Glutamatergic neuron (in vitro differentiated cells): ENCODE measurements around the gene TEX52. TPM values are rescaled to one million over a fixed set of nuclear protein-coding genes. Genes with fewer than 3 reads are reported as not detected.

Experiments
- DNase-seq: peaks from one replicate; pipeline ENCODE4 v3.0.0; 2022
- H3K27ac Mint-ChIP-seq: one replicate; pipeline ENCODE4 v1.8.0; 2020; ENCODE audit warnings: mild to moderate bottlenecking, mixed read lengths, inconsistent platforms; ENCODE audit not compliant: unreplicated experiment
- H3K27me3 Mint-ChIP-seq: one replicate; pipeline ENCODE4 v1.8.0; 2020; ENCODE audit warnings: mild to moderate bottlenecking, moderate library complexity, mixed read lengths, inconsistent platforms; ENCODE audit not compliant: unreplicated experiment
- H3K36me3 Mint-ChIP-seq: one replicate; pipeline ENCODE4 v1.8.0; 2020; ENCODE audit warnings: mild to moderate bottlenecking, mixed read lengths, inconsistent platforms; ENCODE audit not compliant: unreplicated experiment
- H3K4me1 Mint-ChIP-seq: one replicate; pipeline ENCODE4 v1.8.0; 2020; ENCODE audit warnings: mild to moderate bottlenecking, low read depth, mixed read lengths, inconsistent platforms; ENCODE audit not compliant: unreplicated experiment
- H3K4me3 Mint-ChIP-seq: one replicate; pipeline ENCODE4 v1.8.0; 2020; ENCODE audit warnings: mild to moderate bottlenecking, mixed read lengths, inconsistent platforms; ENCODE audit not compliant: unreplicated experiment
- H3K9me3 Mint-ChIP-seq: one replicate; pipeline ENCODE4 v1.8.0; 2020; ENCODE audit warnings: mild to moderate bottlenecking, moderate library complexity, mixed read lengths, inconsistent platforms; ENCODE audit not compliant: unreplicated experiment
- total RNA-seq: library from RNA; stranded (reverse); fragmentation: NEBNext Ultra II Directional; extraction: Animal tissue kit (Norgen Biotek cat#: 25700); gene quantifications from one replicate; pipeline ENCODE4 v1.2.1, GENCODE V29; 2021; ENCODE audit not compliant: unreplicated experiment
- TF ChIP-seq, protein P1 (sequence below): fragments of 200-600 bp; sonication (generic); IDR thresholded peaks from one replicate; pipeline ENCODE4 v1.5.0; 2021; ENCODE audit not compliant: partially characterized antibody, unreplicated experiment

TEX52 gene
- total RNA-seq, 1 donor from 2014 or later, result not detected

DNA sequence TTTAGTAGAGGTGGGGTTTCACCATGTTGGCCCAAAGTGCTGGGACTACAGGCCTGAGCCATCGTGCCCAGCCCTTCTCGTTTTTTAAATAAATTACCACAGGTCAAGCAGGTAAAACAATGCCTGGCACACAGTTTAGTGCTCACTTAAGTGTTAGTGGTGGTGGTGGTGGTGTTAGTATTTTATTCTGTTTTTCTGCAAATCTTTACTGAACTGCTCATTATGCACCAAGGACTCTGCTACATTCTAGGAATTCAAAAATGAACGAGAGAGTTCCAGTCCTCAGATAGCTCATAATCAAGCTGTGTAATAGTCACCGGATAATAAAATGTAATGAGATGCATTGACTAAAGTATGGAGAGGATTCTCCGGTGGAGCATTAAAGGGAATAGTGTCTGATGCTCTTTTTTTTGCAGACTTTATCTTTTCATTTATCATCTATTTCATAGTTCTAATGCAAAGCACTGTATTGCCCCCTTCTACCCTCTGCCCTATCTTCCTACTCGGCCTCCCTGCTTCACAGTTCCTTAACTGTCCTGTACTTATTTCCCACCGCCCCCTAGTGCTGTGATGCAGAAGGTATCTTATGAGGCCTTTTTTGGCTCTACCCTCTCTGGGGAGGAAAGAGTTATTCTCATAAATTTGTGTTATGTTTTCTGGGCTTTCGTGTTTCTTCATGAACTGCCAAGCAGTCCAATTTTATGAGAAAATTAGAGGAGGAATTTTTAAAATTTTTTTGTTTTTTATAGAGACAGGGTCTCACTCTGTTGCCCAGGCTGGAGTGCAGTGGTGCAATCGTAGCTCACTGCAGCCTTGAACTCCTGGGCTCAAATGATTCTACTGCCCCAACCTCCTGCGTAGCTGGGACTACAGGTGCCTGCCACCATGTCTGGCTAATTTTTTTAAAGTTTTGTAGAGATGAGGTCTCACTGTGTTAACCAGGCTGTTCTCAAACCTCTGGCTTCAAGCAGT, 43.3 kb downstream of the TEX52 start:
- Mint-ChIP-seq H3K4me3 (peak overlapping the region; percentile 100), H3K27me3 (peaks cover 13% of the 10 kb centered on the region), H3K9me3 (peaks cover 7% of the 10 kb centered on the region), H3K27ac (peak overlapping the region; percentile 100), H3K36me3 (no peaks in the 10 kb centered on the region), H3K4me1 (peaks cover 14% of the 10 kb centered on the region)
- TF ChIP-seq, protein P1, sequence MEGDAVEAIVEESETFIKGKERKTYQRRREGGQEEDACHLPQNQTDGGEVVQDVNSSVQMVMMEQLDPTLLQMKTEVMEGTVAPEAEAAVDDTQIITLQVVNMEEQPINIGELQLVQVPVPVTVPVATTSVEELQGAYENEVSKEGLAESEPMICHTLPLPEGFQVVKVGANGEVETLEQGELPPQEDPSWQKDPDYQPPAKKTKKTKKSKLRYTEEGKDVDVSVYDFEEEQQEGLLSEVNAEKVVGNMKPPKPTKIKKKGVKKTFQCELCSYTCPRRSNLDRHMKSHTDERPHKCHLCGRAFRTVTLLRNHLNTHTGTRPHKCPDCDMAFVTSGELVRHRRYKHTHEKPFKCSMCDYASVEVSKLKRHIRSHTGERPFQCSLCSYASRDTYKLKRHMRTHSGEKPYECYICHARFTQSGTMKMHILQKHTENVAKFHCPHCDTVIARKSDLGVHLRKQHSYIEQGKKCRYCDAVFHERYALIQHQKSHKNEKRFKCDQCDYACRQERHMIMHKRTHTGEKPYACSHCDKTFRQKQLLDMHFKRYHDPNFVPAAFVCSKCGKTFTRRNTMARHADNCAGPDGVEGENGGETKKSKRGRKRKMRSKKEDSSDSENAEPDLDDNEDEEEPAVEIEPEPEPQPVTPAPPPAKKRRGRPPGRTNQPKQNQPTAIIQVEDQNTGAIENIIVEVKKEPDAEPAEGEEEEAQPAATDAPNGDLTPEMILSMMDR, result peak; percentile 73
- DNase-seq, result peak; percentile 53

DNA sequence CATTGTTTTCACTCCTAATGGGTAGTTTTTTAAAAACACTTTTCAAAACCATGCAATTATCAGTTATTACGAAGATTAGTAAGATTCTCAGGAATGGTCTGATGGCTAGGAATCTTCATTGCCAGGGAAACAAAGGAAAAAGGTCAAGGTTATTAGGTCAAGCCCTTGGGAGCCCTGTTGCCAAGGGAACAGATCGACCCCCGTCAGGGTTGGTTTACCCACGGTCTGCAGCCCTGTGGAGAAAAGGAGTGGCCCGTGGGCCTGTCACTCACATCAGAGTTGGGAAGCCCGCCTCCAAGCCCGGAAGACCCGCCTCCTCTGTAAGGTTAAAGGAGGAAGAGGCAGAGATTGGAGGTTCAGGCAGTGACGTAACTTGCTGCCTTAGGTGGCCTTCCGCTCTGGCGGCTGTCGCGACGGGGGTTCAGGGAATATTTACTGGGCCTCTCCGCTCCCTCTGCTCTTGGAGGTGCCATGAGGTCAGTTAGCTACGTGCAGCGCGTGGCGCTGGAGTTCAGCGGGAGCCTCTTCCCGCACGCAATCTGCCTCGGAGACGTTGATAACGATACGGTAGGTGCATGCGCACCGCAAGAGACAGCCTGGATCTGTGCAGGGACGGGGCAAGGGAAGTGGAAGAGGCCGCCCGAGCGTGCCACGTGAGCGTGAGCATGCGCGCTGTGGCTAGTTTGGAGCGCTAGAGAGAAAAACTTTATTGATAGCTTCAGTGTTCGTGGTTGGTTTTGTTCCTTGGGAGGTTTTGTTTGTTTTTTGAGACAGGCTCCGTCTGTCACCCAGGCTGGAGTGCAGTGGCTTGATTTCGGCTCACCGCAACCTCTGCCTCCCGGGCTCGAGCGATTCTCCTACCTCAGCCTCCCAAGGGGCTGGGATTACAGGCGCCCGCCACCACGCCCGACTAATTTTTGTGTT, 44.3 kb downstream of the TEX52 start, which contains the start of gene ITFG2:
Gene ITFG2, plus strand, starts transcription at position 379 of the 924 bp plus-strand sequence. Its CDS starts 93 bp downstream, at position 472.
- Mint-ChIP-seq H3K36me3 (no peaks in the 10 kb centered on the region), H3K4me3 (peak within 1 kb of the TSS; percentile 100), H3K27ac (peak within 1 kb of the TSS; percentile 100), H3K9me3 (peaks cover 7% of the 10 kb centered on the region), H3K27me3 (peaks cover 13% of the 10 kb centered on the region), H3K4me1 (peaks cover 14% of the 10 kb centered on the region)
- TF ChIP-seq, protein P1, result no peak
- peak; percentile 97 for DNase-seq

DNA sequence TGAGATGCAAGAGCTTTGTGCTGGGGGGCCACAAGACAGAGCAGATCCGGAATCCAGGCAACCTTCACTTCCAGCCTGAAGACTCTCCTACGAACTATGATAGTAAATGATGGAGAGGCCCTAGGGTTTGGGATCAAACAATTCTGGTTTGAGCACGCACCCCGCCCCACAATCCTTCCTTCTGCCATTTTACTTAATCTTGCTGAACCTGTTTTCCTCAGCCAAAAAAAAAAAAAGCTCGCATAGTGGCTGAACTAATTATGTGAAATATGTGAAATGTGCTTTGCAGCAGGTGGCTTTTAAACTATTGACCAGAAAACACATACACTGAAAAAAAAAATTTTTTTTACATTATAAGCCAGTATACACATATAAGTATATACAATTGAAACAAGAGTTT, 45.0 kb downstream of the TEX52 start:
- H3K9me3 Mint-ChIP-seq, result peaks cover 7% of the 10 kb centered on the region
- peaks cover 13% of the 10 kb centered on the region for H3K27me3 Mint-ChIP-seq
- TF ChIP-seq, protein P1, result no peak
- DNase-seq, result no peak
- peak overlapping the region; percentile 100 for H3K27ac Mint-ChIP-seq
- H3K4me1 Mint-ChIP-seq, result peaks cover 14% of the 10 kb centered on the region
- H3K4me3 Mint-ChIP-seq, result peak overlapping the region; percentile 100
- no peaks in the 10 kb centered on the region for H3K36me3 Mint-ChIP-seq

DNA sequence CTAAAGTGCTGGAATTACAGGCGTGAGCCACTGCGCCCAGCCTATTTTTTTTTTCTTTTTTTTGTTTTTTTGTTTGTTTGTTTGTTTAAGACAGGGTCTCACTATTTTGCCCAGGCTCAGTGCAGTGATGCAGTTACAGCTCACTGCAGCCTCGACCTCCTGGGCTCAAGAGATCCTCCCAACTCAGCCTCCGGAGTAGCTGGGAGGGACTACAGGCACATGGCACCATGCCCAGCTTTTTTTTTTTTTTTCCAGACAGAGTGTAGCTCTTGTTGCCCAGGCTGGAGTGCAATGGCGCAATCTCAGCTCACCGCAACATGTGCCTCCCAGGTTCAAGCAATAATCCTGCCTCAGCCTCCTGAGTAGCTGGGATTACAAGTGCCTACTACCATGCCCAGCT, 50.1 kb downstream of the TEX52 start:
- Mint-ChIP-seq H3K4me3 (no peak overlapping the region), H3K9me3 (peaks cover 4% of the 10 kb centered on the region), H3K27ac (no peak overlapping the region), H3K4me1 (peaks cover 3% of the 10 kb centered on the region), H3K36me3 (no peaks in the 10 kb centered on the region), H3K27me3 (no peaks in the 10 kb centered on the region)
- DNase-seq, result no peak
- TF ChIP-seq, protein P1, result no peak
